D341Med (cell line): ENCODE data around the gene RAB3D.
"Not testable (repeated sequence)": the region's sequence is repeated elsewhere in the genome, so short reads cannot be mapped to it uniquely, and the experiment has no call there.

Experiments used
- DNase-seq: peaks from one replicate; pipeline ENCODE4 v3.0.0; 2012; ENCODE audit warnings: low spot score

The RAB3D gene

DNA sequence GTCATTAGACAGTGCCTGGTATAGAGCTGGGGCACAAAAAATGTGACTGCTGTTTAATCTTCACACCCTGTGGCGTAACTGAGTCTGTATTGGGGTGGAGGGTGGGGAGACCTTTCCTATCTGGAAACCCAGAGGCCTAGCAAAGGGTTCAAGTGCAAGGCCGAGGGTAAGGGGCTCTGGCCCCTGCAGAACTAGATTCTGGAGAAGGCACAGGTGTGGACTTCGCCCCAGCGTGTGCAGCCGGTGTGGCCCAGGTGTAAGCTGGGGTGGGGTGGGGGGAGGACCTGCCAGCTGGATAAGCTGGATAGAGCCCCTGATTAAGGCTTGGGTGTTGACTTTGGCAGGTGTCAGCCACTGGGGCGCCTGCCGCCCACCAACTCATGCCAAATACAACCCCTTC lies 1.3 kb downstream of the RAB3D start:
- DNase-seq = no peak

DNA sequence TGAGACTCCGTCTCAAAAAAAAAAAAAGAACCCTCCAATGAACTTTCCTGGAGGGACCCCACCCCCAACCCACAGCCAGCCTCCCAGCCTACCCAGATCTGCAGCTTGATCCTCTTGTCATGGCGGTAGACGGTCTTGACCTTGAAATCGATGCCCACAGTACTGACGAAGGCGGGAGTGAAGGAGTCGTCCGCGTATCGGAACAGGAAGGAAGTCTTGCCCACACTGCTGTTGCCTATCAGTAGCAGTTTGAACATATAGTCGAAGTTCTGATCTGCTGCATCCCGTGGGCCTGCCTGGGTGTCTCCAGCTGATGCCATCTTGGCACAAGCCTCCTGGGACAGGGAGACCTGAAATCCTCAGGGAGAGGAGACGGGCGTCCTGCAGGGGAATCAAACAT lies 2.4 kb downstream of the RAB3D start:
- DNase-seq = no peak

DNA sequence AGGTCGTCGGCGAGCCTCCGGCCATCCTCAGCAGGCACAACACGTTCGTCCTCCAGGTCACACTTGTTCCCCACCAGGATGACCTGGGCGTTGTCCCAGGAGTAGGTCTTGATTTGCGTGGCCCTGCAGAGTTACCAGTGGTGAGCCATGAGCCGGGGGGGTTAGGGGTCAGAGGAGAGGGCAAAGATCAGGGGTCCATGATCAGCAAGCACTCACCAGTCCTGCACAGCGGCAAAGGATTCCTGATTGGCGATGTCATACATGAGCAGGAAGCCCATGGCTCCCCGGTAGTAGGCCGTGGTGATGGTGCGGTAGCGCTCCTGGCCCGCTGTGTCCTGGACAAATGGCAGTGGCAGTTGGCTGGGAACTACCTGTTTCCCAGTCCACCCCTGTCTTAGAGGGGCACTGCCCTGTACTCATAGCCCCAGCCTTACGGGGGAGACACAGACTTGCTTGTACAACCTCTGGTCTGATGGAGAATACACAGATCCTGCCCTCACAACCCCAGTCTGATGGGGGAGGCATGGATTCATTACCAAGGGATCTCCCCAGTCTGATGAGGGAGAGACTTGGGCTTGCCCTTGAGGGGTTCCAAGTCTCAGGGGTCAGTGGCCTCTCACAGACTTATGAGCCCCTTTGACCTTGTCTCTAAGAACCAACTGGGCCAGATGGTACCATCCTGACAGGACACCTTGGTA lies 3.9 kb downstream of the RAB3D start:
- DNase-seq = no peak

DNA sequence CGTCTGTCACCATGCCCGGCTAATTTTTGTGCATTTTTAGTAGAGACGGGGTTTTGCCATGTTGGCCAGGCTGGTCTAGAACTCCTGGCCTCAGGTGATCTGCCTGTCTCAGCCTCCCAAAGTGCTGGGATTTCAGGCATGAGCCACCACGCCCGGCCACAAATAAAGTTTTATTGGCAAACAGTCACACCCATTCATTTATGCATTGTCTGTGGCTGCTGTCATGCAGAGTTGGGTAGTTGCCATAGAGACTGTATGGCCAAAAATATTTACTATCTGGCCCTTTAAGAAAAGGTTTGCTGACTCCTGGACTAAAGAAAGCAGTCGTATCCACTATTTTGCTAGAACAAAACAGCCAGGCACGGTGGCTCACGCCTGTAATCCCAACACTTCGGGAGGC lies 5.6 kb downstream of the RAB3D start:
- DNase-seq = not testable (repeated sequence)

DNA sequence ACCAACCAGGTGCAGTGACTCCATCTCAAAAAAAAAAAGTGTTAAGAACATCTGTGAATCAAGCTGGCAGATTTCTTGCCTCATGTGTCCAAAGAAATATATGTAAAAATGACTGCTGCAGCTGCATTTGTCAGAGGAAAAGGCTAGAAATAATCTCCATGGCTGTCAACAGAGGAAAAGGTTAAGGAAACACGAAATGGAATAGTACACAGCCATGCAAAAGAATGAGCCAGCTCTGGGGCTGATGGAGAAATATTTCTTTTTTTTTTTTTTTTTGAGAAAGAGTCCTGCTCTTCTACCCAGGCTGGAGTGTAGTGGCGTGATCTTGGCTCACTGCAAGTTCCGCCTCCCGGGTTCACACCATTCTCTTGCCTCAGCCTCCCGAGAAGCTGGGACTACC lies 6.6 kb downstream of the RAB3D start:
- DNase-seq = no peak

DNA sequence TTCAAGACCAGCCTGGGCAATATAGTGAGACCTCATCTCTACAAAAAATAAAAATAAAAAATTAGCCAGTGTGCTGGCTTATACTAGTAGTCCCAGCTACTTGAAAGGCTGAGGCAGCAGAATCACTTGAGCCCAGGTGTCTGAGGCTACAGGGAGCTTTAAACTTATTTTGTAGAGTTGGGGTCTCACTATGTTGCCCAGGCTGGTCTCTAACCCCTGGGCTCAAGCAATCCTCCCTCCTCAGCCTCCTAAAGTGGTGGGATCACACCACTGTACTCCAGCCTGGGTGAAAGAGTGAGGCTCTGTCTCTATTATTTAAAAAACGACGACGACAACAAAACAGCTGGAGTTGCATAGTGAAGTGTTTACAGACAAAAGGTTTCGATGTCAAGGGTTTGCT lies 8.0 kb downstream of the RAB3D start:
- DNase-seq = no peak

DNA sequence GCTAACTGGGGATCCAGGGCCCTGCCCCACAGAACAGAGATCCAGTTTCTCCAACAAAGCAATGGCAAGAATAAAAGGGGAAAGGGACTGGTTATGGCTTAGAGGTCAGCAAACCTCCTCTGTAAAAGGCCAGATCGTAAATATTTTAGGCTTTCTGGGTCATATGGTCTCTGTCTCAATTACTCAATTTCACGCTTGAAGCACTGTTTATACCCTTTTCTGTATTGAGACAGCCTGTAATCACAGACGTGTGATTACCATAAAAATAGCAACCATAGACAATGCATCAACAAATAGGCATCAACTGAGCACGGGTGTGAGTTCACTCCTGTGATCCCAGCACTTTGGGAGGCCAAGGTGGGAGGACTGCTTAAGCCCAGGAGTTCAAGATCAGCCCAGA lies 9.3 kb downstream of the RAB3D start:
- DNase-seq = no peak

DNA sequence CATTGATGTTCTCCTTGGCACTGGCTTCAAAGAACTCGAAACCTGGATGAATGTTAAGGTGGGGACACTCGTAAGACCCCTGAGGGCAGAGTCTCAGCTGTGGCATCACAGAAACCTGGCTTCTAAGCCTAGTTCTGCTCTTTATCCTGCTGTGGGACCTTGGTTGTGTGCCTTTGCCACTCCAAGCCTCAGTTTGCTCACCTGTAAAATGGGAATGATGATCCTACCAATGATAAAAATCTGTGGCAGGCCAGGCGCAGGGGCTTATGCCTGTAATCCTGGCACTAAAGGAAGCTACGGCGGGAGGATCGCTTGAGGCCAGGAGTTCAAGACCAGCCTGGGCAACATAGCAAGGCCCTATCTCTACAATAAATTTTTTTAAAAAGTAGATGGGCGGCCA lies 13.9 kb downstream of the RAB3D start:
- no peak for DNase-seq

DNA sequence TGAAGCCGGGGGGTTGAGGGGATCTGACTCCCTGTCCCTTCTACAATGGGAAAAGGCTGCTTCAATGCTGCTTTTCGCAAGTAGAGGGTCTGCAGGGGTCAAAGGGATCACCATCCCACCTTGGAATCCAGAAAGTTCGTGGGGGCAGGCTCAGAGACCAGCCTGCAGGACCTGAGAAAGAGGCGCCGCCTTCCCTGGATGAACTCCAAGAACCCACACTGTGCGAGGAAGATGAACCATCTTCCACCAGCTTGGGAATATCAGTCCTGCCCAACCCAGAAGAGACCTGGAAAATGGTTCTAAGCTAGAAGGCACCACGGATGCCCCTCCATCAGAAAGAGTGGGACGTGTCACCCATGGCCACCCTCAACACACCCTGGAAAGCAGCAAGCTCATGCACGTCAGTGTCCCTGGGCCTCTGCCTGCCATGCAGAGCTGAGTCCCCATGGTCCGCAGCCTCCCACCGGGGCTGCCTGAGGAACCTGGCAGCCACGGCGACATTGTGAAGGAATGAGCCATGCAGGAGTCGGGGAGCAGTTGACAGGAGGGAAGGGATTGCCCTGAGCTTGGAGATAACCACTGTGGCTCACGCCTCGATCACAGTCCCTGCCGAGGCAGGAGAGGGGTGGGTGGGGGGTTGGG lies 14.6 kb downstream of the RAB3D start:
- no peak for DNase-seq

DNA sequence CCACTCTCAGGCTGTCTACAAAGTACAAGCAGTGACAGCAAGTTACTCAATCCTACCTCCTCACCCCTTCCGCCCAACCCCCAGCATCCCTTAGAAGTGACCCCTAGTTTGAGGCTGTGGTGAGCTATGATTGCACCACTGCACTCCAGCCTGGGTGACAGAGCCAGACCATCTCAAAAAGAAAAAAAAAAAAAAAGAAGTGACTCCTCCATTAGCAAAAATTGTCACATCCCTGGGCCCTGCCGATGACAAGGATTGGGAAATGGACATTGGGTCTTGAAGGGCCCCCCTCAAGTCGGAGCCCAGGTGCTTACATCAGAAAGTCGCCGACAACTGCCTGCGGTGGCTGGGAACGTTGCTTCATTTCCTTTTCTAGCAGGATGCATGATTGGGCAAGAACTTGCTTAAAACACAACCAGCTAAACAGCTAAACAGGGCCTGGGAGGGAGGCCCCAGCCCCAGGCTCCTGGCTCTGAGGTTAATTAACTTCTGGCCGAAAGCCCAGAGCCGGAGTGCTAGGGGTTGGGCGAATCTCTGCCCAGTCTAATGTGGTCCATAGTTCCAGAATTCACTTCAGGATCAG lies 15.3 kb downstream of the RAB3D start:
- DNase-seq = peak; percentile 51

DNA sequence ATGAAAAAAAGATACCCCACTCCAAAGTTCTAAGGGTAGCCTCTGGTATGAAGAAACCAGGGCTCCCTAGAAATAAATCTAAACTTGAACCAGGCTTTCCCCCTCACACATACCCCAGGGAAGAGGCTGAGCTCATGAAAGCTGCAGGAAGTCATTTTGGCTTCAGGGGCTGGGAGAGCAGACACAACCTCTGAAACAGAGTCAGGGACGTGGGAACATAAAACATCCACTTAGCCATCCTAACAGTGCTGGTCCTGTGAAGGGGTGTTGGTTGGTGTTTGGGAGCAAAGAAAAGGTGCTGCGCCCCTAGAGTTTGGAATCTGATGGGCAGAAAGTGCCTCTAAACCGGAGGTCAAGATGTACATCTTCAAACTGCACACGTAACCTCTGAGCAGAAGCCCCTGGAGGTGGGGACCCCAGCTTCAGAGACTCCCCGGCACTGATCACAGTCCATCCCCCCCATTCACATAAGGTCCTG lies 15.8 kb downstream of the RAB3D start:
- no peak for DNase-seq

DNA sequence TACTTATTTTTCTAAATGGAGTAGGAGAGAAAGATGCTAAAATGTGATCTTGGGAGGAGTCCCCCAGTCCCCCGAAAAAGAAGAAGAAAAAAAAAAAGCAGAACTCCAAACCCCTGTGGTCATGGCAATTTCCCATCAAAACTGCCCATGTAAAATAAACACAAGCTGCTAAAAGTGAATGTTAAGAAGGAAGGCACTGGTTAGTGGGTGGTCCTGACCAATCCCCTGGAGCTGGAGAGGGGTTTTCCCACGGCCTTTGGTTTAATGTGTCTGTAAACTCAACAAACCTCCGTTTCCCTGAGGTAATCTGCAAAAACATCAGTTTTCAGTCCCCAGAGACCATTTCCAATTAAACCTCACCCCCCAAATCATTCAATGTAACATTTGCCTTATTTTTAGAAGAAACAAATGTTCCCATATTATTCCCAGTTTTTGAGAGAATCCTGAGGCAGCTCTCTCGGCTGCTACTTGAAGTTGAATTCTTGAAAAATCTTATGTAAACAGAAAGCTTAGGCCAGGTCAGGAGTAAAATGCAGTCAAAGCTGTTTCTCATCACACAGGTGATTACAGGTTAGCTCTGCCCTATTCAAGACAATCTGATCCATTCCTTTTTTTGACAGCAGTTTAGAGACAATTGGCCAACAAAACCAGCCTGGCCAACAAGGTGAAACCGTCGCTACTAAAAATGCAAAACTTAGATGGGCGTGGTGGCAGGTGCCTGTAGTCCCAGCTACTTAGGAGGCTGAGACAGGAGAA lies 17.0 kb downstream of the RAB3D start:
- no peak for DNase-seq

DNA sequence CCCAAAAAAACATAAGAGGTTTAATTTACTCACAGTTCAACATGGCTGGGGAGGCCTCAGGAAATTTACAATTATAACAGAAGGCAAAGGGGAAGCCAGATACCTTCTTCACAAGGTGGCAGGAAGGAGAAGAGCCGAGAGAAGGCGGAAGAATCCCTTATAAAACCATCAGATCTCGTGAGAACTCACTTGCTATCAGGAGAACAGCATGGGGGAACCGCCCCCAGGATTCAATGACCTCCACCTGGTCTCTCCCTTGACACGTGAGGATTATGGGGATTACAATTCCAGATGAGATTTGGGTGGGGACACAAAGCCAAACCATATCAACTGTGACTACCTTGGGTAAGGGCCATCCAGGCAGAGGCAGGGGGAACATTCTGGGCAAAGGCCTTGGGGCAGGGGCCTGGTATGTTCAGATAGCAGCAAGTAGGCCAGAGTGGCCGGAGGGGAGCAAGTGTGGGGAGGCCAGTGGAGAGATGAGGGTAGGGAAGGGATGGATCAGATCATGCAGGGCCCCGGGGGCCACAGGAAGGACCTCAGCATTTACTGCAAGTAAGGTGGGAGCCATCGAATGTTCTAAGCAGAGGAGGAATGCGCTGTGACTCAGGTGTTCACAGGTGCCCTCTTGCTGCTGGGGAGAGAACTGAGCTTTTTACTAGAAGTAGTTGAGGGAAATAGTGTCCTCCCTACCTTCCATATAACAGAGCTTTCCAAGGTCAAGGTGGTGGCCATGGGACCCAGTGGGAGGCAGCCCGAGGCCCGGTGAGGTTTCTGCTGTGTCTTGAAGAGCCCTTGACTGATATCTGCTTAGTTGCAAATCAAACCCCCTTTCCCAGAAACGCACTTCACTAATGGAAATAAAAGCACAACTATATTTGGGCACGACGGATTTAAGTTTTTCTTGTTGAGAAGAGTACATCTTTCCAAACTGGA lies 18.0 kb downstream of the RAB3D start:
- DNase-seq = no peak

DNA sequence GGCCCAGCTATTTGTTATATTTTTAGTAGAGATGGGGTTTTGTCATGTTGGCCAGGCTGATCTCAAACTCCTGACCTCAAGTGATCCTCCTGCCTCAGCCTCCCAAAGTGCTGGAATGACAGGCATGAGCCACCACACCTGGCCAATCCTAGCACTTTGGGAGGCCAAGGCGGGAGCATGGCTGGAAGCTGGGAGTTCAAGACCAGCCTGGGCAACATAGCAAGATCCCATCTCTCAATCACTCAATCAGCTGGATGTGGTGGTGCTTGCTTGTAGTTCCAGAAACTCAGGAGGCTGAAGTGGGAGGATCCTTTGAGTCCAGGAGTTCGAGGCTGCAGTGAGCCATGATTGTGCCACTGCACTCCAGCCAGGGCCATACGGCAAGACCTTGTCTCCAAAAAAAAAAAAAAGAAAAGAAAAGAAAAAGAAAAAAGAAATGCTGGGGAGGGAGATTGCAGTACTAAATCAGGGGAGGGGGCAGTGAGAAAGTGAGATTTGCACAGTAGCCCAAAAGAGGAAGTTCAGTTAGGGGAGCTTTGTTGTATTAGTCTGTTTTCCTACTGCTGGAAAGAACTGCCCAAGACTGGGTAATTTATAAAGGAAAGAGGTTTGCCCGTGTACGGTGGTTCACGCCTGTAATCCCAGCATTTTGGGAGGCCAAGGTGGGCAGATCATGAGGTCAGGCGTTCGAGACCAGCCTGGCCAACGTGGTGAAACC lies 19.0 kb downstream of the RAB3D start:
- not testable (repeated sequence) for DNase-seq

DNA sequence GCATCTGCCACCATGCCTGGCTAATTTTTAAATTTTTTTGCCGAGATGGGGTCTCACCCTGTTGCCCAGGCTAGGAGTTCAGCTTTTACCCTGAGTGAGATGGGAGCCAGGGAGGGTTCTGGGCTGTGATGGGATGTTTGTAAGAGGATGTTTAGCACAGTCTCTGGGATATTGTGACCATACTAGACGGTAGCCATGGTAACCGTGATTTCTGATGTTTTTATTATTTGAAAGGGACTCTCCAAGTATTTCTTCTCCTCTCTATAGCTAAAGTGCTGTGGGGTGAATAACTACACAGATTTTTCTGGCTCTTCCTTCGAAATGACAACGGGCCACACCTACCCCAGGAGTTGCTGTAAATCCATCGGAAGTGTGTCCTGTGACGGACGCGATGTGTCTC lies 33.1 kb downstream of the RAB3D start:
- DNase-seq = no peak

DNA sequence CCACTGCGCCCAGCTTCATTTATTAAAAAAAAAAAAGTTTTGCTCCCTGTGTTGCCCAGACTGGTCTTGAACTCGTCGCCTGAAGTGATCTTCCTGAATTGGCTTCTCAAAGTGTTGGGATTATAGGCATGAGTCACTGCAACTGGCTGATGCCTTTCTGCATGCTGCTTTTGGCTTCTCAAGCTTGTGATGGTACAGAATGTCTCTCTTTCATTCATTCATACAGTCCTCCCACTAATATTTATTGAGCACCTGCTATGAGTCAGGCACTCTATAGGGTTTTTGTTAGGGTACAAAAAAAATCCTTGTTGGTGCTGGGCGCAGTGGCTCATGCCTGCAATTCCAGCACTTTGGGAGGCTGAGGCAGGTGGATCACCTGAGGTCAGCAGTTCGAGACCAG lies 34.5 kb downstream of the RAB3D start:
- DNase-seq = no peak

DNA sequence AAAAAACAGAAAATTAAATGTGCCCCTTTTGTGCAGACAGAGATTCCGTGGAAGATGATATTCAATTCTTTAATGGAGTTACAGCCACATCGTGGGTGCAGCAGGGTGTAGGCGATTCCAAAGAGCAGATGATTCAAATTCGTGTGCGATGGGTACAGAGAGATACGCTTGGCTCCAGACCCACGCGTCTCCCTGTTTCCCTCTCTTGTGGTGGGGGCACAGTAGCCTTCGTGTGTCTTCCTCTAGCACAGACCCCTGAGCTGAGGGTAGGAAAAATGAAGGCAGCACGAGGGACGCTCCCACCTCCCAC lies 38.7 kb downstream of the RAB3D start:
- no peak for DNase-seq

DNA sequence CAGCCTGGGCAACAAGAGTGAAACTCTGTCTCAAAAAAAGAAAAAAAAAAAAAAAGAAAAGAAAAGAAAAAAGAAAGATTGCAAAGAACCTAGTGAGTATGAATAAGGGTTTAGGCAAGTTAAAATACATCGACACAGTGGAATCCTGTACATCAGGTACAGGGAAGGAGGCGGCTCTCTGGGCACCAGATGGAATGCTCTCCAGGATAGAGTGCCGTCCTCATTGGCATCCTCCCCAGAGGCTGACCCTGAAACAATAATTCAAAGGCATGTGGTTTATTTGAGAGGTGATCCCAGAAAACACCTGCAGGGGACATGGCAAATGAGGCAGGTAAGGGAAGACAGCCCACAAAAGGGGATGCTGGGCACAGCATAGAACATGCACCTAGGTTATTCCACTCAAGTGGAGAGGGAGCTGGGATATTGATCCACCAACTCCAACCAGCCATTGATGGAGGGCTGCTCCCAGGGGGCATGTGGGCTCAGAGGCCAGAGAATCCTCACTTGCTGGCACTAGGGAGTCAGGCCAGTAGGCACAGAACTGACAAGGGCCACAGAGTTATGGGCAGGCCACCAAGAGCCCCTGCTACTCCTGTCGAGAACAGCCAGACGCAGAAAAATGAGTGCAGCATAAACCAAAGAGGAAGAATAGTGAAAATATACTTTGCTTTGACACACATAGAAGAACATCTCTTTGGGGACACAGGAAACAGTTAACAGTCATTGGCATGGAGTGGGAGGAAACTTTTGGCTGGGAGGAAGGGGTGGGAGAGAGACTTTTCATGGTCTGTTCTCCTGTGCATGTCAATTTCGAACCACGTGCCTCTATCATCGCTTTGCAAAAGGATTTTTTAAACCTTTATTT lies 39.3 kb downstream of the RAB3D start:
- DNase-seq = no peak

DNA sequence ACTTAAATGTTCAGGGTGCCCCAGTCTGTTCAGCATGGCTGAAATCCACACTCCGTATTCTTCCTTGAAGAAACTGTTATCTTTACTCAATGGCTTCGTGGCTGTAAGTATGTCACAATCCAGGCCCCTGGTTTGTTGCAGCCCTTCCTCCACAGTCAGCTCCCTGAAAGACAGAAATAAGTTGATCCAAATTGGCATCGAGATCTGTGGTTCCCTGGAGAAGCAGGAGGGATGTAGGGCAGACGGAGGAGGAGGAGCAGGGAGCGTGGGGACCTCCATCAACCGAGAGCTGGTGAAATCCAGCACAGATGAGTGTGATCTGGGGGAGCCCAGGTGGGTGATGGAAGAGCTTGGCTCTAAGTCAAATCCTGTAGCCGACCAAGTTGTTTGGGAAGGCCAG lies 43.2 kb downstream of the RAB3D start:
- no peak for DNase-seq

DNA sequence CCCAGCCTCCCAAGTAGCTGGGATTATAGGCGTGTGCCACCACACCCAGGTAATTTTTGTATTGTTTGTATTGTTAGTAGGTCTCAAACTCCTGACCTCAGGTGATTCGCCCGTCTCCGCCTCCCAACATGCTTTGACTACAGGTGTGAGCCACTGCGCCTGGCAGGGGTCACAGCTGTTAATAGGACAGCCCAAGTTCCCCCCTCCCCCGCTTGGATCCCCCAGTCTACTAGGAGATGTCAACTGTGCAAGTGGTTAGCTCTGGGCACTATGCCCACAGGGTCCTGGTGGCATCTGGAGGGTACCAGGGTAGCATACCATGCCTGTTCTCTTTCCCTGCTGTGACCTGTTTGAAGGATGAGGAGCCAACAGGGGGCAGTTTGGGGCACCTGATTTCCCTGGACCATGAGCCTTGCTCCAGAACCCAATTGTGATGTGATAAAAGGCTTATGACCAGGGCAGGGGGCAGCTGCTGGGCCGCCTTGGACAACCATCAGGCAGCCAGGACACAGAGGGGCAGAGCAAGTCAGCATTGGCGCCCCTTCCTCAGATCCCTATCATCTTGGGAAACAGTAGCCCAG lies 43.7 kb downstream of the RAB3D start, which contains the start of gene TSPAN16:
TSPAN16 (plus strand) TSS at position 496 of the 581 bp plus-strand sequence. CDS start 138 bp downstream, outside the sequence.
- no peak for DNase-seq
